Activated naive CD8-positive, alpha-beta T cell treated with anti-CD3 and anti-CD28 coated beads for 36 hours (primary cell): ENCODE data around the gene GOLGA6D. TPM values are rescaled to one million over a fixed set of nuclear protein-coding genes. Genes with fewer than 3 reads are reported as not detected.
"Not testable (repeated sequence)": the region's sequence is repeated elsewhere in the genome, so short reads cannot be mapped to it uniquely, and the experiment has no call there.

Experiments used
- DNase-seq: peaks from one replicate; pipeline ENCODE4 v3.0.0; 2021
- H3K27ac Mint-ChIP-seq: one replicate; pipeline ENCODE4 v1.8.0; 2022; ENCODE audit warnings: mild to moderate bottlenecking, moderate library complexity, mixed read lengths
- H3K27me3 Mint-ChIP-seq: one replicate; pipeline ENCODE4 v1.8.0; 2022; ENCODE audit warnings: mild to moderate bottlenecking, mixed read lengths
- H3K36me3 Mint-ChIP-seq: one replicate; pipeline ENCODE4 v1.8.0; 2021; ENCODE audit warnings: mild to moderate bottlenecking, mixed read lengths
- H3K4me1 Mint-ChIP-seq: one replicate; pipeline ENCODE4 v1.8.0; 2021; ENCODE audit warnings: mixed read lengths
- H3K4me3 Mint-ChIP-seq: one replicate; pipeline ENCODE4 v1.8.0; 2022; ENCODE audit warnings: mild to moderate bottlenecking, moderate library complexity, mixed read lengths
- H3K9me3 Mint-ChIP-seq: one replicate; pipeline ENCODE4 v1.8.0; 2022; ENCODE audit warnings: mixed read lengths
- total RNA-seq, 2 experiments: library from RNA; stranded (reverse); gene quantifications; one replicate each; pipeline ENCODE4 v1.2.3, GENCODE V29; 2021

The GOLGA6D gene
- total RNA-seq, 2 experiments from 2014 or later = not detected

GRCh38 chr15:75309711-75310110 is 27.1 kb downstream of the GOLGA6D start:
- H3K4me3 Mint-ChIP-seq = no peak overlapping the region
- no peak overlapping the region for H3K27ac Mint-ChIP-seq
- no peaks in the 10 kb centered on the region for H3K36me3 Mint-ChIP-seq
- H3K27me3 Mint-ChIP-seq = peaks cover 48% of the 10 kb centered on the region
- DNase-seq = no peak
- peaks cover 2% of the 10 kb centered on the region for H3K4me1 Mint-ChIP-seq
- no peaks in the 10 kb centered on the region for H3K9me3 Mint-ChIP-seq

DNA sequence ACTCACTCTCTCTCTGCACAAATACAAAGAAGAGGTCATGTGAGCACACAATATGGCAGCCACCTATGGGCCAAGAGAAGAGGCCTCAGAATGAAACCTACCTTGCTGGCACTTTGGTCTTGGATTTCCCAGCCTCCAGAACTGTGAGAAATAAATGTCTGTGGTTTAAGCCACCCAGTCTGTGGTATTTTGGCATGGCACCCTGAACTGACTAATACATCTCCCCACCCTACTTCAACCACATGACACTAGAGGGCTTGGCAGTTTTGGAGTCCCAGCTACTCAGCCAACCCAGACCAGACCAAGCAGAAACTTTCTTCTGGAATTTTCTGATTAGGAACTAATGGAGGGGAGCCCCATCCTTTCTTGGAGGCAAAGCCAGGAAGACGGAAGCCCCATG is 29.9 kb downstream of the GOLGA6D start:
- not testable (repeated sequence) for H3K4me1 Mint-ChIP-seq, H3K36me3 Mint-ChIP-seq, DNase-seq, H3K4me3 Mint-ChIP-seq, H3K27ac Mint-ChIP-seq, H3K9me3 Mint-ChIP-seq
- H3K27me3 Mint-ChIP-seq = peaks cover 21% of the 10 kb centered on the region

- no peak for DNase-seq
- H3K36me3 Mint-ChIP-seq = no peaks in the 10 kb centered on the region
- no peak overlapping the region for H3K4me3 Mint-ChIP-seq
- H3K27me3 Mint-ChIP-seq = peaks cover 15% of the 10 kb centered on the region
- H3K9me3 Mint-ChIP-seq = no peaks in the 10 kb centered on the region
- no peak overlapping the region for H3K27ac Mint-ChIP-seq
- H3K4me1 Mint-ChIP-seq = peaks cover 2% of the 10 kb centered on the region
Observed at GRCh38 chr15:75313116-75313845, 30.6 kb downstream of the GOLGA6D start.

DNA sequence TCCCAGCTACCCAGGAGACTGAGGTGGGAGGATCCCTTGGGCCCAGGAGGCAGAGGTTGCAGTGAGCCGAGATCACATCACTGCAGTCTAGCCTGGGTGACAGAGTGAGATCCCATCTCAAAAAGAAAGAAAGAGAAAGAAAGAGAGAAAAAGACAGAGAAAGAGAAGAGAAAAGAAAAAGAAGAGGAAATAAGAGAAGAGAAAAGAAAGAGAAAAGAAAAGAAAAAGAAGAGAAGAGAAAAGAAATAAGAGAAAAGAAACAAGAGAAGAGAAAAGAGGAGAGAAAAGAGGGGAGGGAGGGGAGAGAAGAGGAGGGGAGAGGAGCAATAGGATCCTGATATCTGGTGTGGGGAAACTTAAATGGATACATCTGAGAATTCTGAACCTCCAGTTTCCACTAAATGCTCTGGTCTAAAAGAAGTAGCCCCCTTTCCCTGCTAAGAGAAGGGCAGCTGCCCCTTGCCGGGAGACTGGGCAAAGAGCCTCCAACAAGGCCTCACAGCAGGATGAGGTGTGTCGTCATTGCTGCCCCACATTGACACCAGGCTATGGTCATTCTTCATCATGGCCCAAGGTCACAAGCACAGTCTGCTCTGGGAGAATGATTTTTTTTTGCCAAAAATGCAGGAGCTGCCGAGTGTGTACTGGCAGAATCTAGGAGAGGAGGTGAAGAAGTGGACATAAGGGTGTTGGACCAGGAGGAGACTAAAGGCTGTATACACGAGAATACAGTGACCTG is 32.1 kb downstream of the GOLGA6D start:
- Mint-ChIP-seq H3K27me3 (peaks cover 4% of the 10 kb centered on the region), H3K9me3 (no peaks in the 10 kb centered on the region), H3K4me1 (peaks cover 2% of the 10 kb centered on the region), H3K4me3 (no peak overlapping the region), H3K27ac (no peak overlapping the region), H3K36me3 (no peaks in the 10 kb centered on the region)
- DNase-seq = no peak

DNA sequence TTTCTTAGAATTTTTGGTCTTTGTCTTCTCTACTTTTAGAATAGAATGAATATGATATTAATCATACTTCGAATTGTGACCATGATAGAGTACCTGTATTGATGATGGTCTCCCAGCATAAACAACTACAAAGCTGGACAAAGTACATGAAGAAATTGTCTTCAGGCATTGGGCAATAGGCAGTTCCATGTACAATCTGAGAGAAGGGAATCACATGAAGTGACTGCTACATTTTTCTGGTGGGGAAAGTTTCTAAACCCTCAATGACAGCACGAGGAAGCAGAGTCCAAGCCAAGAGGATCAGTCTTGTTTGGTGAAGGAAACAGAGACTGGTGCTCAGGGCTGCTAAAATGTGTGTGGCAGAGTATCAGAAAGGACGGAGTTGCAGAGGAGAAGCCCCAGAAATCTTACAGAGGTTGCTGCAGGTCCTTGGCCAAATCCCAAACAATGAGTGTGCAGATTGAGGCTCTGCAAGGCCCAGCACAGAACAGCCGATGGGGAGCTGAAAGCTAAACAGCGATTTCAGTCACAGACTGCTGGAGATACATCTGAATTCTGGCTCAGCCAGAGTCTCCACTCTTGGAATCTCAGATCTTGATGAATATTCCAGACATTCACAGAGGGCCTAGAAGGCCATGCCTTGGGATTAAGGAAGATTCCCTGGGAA is 36.7 kb downstream of the GOLGA6D start:
- not testable (repeated sequence) for H3K9me3 Mint-ChIP-seq, H3K4me1 Mint-ChIP-seq, H3K4me3 Mint-ChIP-seq, H3K27me3 Mint-ChIP-seq, DNase-seq, H3K36me3 Mint-ChIP-seq, H3K27ac Mint-ChIP-seq

DNA sequence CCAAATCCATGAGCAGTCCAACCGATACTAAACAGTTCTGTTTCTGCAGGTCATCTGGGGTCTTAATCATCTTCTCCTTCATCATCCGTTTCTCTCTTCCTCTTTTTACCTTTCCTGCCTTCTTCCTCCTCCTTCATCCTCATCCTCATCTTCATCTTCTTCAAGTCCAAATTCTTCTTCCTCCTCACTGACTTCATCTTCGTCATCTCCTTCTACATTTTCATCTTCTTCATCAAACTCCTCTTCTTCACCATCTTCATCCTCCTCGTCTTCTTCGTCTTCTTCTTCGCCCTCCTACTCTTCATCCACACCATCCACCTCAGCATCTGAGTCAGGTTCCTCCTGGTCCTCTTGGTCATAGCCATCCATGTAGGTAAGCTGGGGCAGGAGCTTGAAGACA is 39.1 kb downstream of the GOLGA6D start:
- no peak overlapping the region for H3K4me3 Mint-ChIP-seq
- no peak overlapping the region for H3K27ac Mint-ChIP-seq
- DNase-seq = no peak
- no peaks in the 10 kb centered on the region for H3K27me3 Mint-ChIP-seq
- no peaks in the 10 kb centered on the region for H3K4me1 Mint-ChIP-seq
- H3K9me3 Mint-ChIP-seq = no peaks in the 10 kb centered on the region
- H3K36me3 Mint-ChIP-seq = no peaks in the 10 kb centered on the region

DNA sequence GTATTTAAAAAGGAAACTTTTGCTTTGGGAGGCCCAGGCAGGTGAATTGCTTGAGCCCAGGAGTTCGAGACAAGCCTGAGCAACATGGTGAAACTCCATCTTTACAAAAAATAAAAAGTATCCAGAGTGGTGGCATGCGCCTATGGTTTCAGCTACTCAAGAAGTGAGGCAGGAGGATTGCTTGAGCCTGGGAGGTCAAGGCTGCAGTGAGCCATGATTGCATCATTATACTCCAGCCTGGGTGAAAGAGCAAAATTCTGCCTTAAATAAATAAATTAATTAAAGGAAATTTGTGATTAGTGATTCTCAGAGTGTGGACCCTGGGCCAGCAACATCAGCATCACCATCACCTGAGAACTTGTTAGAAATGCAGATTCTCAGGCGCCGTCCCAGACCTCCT is 43.3 kb downstream of the GOLGA6D start:
- no peak for DNase-seq
- Mint-ChIP-seq H3K9me3 (no peaks in the 10 kb centered on the region), H3K4me1 (no peaks in the 10 kb centered on the region), H3K27ac (no peak overlapping the region), H3K4me3 (no peak overlapping the region), H3K36me3 (no peaks in the 10 kb centered on the region), H3K27me3 (no peaks in the 10 kb centered on the region)

- Mint-ChIP-seq H3K4me1 (no peaks in the 10 kb centered on the region), H3K27ac (no peak overlapping the region), H3K36me3 (no peaks in the 10 kb centered on the region), H3K27me3 (no peaks in the 10 kb centered on the region), H3K9me3 (no peaks in the 10 kb centered on the region), H3K4me3 (no peak overlapping the region)
- no peak for DNase-seq
Observed at GRCh38 chr15:75327005-75327404, 44.4 kb downstream of the GOLGA6D start.

DNA sequence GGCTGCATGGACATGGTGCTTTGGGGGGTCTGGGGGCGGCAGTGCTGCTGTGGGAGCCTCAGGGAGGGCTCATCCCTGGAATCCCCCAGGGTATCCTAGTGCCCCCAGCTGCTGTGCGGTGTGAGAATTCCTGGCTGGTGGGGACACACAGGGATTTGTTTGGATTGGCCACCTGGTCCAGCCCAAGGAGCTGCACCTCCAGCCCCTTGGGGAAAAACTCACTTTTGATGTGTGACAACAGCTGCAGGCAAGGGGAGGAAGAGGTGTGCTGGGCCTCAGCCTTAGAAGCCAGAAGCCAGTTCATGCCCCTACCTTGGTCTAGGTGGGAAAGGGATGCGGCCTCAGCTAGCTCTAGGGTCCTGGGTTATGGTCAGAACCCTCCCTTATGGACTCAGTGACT is 44.9 kb downstream of the GOLGA6D start:
- no peak overlapping the region for H3K4me3 Mint-ChIP-seq
- no peaks in the 10 kb centered on the region for H3K36me3 Mint-ChIP-seq
- H3K27me3 Mint-ChIP-seq = no peaks in the 10 kb centered on the region
- H3K27ac Mint-ChIP-seq = no peak overlapping the region
- no peak for DNase-seq
- H3K9me3 Mint-ChIP-seq = no peaks in the 10 kb centered on the region
- no peaks in the 10 kb centered on the region for H3K4me1 Mint-ChIP-seq

GRCh38 chr15:75328493-75329314 is 46.1 kb downstream of the GOLGA6D start:
- no peak overlapping the region for H3K27ac Mint-ChIP-seq
- no peaks in the 10 kb centered on the region for H3K4me1 Mint-ChIP-seq
- no peak overlapping the region for H3K4me3 Mint-ChIP-seq
- H3K36me3 Mint-ChIP-seq = no peaks in the 10 kb centered on the region
- H3K27me3 Mint-ChIP-seq = no peaks in the 10 kb centered on the region
- no peak for DNase-seq
- no peaks in the 10 kb centered on the region for H3K9me3 Mint-ChIP-seq

GRCh38 chr15:75329571-75329970 is 46.9 kb downstream of the GOLGA6D start:
- Mint-ChIP-seq H3K4me1 (no peaks in the 10 kb centered on the region), H3K27ac (no peak overlapping the region), H3K4me3 (no peak overlapping the region), H3K9me3 (no peaks in the 10 kb centered on the region), H3K36me3 (no peaks in the 10 kb centered on the region), H3K27me3 (no peaks in the 10 kb centered on the region)
- DNase-seq = no peak

DNA sequence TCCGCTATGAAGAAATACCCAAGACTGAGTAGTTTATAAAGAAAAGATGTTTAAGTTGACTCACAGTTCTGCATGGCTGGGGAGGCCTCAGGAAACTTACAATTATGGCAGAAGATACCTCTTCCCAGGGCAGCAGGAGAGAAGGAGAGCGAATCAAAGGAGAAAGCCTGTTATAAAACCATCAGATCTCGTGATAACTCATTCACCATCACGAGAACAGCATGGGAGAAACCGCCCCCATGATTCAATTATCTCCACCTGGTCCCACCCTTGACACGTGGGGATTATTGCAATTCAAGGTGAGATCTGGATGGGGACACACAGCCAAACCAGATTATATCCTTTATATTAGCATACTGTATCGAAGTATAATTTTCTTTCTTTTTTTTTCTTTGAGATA is 49.5 kb downstream of the GOLGA6D start:
- H3K4me1 Mint-ChIP-seq = peaks cover 14% of the 10 kb centered on the region
- DNase-seq, H3K36me3 Mint-ChIP-seq, H3K27me3 Mint-ChIP-seq, H3K4me3 Mint-ChIP-seq, H3K27ac Mint-ChIP-seq, H3K9me3 Mint-ChIP-seq: not testable (repeated sequence)

DNA sequence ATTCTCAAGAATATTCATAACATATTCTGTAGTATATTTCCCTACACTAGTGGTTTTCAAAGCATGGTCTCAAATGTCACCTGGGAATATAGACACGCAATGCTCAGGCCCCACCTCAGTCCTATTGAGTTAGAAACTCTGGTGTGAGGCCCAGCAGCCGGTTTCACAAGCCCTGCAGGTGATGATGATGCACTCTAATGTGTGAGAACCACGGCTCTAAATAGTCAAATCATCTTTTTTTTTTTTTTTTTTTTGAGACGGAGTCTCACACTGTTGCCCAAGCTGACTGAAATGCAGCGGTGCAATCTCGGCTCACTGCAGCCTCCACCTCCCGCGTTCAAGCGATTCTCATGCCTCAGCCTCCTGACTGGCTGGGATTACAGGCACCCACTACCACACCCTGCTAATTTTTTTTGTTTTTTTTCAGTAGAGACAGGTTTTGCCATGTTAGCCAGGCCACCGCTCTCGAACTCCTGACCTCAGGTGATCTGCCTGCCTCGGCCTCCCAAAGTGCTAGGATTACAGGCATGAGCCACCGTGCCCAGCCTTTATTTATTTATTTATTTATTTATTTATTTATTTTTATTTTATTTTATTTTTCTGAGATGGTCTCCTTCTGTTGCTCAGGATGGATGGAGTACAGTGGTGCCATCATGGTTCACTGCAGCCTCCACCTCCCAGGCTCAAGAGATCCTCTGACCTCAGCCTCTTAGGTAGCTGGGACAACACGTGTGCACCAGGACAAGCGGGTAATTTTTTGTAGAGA is 51.2 kb downstream of the GOLGA6D start:
- not testable (repeated sequence) for H3K27ac Mint-ChIP-seq, DNase-seq, H3K27me3 Mint-ChIP-seq, H3K36me3 Mint-ChIP-seq, H3K9me3 Mint-ChIP-seq, H3K4me3 Mint-ChIP-seq
- H3K4me1 Mint-ChIP-seq = peaks cover 14% of the 10 kb centered on the region

DNA sequence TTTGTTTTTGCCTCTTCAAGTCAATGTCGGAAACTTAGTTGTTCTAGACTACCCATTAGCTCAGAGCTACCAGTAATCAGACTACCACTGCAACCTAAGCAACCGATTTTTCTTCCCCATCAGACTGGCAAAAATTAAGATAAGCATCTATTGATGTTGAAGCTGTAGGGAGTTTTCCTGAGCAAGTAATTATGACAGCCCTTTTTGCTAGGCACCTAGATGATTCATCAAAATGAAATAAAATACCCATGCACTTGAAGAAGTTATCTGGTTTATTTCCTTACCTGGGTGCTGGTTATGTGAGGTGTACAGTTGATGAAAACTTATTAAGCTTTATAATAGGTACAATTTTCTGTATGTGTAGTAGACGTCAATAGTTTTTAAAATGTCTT is 52.7 kb downstream of the GOLGA6D start:
- peak overlapping the region; percentile 90 for H3K27ac Mint-ChIP-seq
- H3K4me1 Mint-ChIP-seq = peaks cover 14% of the 10 kb centered on the region
- H3K27me3 Mint-ChIP-seq = no peaks in the 10 kb centered on the region
- peak overlapping the region; percentile 95 for H3K4me3 Mint-ChIP-seq
- no peak for DNase-seq
- H3K36me3 Mint-ChIP-seq = peaks cover 7% of the 10 kb centered on the region
- no peaks in the 10 kb centered on the region for H3K9me3 Mint-ChIP-seq
